HEK293 (cell line): Measurements from ENCODE around the gene AP1G2.
A peak's percentile ranks its signal among the peaks of the same experiment; 100 is the strongest.

ENCODE experiments used
- GLIS1 ChIP-seq: fragments of 450-650 bp; formaldehyde crosslinking; IDR thresholded peaks from 2 replicates; pipeline ENCODE4 v1.5.1; 2016; ENCODE audit warnings: missing biosample characterization, missing genetic modification characterization
- GLIS2 ChIP-seq: fragments of 450-650 bp; formaldehyde crosslinking; IDR thresholded peaks from 2 replicates; pipeline ENCODE4 v1.5.1; 2016; ENCODE audit warnings: missing biosample characterization, missing genetic modification characterization
- KLF1 ChIP-seq: fragments of 450-650 bp; formaldehyde crosslinking; IDR thresholded peaks from 2 replicates; pipeline ENCODE4 v1.5.1; 2016; ENCODE audit warnings: missing biosample characterization, missing genetic modification characterization
- KLF10 ChIP-seq: fragments of 450-650 bp; IDR thresholded peaks from 2 replicates; pipeline ENCODE4 v1.5.1; 2018; ENCODE audit warnings: missing biosample characterization, mild to moderate bottlenecking, missing genetic modification characterization
- PRDM10 ChIP-seq: fragments of 450-650 bp; formaldehyde crosslinking; IDR thresholded peaks from 2 replicates; pipeline ENCODE4 v1.5.1; 2016; ENCODE audit warnings: missing biosample characterization, missing genetic modification characterization
- RBAK ChIP-seq: fragments of 450-650 bp; formaldehyde crosslinking; IDR thresholded peaks from 2 replicates; pipeline ENCODE4 v1.5.1; 2016; ENCODE audit warnings: missing biosample characterization, missing genetic modification characterization
- YY2 ChIP-seq: fragments of 450-650 bp; formaldehyde crosslinking; IDR thresholded peaks from 2 replicates; pipeline ENCODE4 v1.5.1; 2016; ENCODE audit warnings: missing biosample characterization, missing genetic modification characterization
- ZBTB11 ChIP-seq: fragments of 450-650 bp; formaldehyde crosslinking; conservative IDR thresholded peaks from 2 replicates; pipeline ENCODE4 v1.5.1; 2016; ENCODE audit warnings: low read depth, missing biosample characterization, missing genetic modification characterization
- ZBTB48 ChIP-seq: fragments of 450-650 bp; formaldehyde crosslinking; IDR thresholded peaks from 2 replicates; pipeline ENCODE4 v1.5.1; 2016; ENCODE audit warnings: missing biosample characterization, missing genetic modification characterization
- ZFP69B ChIP-seq: fragments of 450-650 bp; formaldehyde crosslinking; IDR thresholded peaks from 2 replicates; pipeline ENCODE4 v1.5.1; 2016; ENCODE audit warnings: missing biosample characterization, missing genetic modification characterization
- ZNF280C ChIP-seq: fragments of 450-650 bp; formaldehyde crosslinking; IDR thresholded peaks from 2 replicates; pipeline ENCODE4 v1.5.1; 2016; ENCODE audit warnings: missing biosample characterization, missing genetic modification characterization
- ZNF311 ChIP-seq: fragments of 450-650 bp; formaldehyde crosslinking; IDR thresholded peaks from 2 replicates; pipeline ENCODE4 v1.5.1; 2017; ENCODE audit warnings: missing biosample characterization, missing genetic modification characterization, borderline replicate concordance
- ZNF391 ChIP-seq: fragments of 450-650 bp; formaldehyde crosslinking; IDR thresholded peaks from 2 replicates; pipeline ENCODE4 v1.5.1; 2016; ENCODE audit warnings: low read depth, missing biosample characterization, missing genetic modification characterization, borderline replicate concordance
- ZNF433 ChIP-seq: fragments of 450-650 bp; formaldehyde crosslinking; IDR thresholded peaks from 2 replicates; pipeline ENCODE4 v1.5.1; 2016; ENCODE audit warnings: missing biosample characterization, missing genetic modification characterization, low read depth
- ZNF518A ChIP-seq: fragments of 450-650 bp; formaldehyde crosslinking; conservative IDR thresholded peaks from 2 replicates; pipeline ENCODE4 v1.5.1; 2016; ENCODE audit warnings: low read depth, missing biosample characterization, missing genetic modification characterization
- ZNF521 ChIP-seq: fragments of 450-650 bp; formaldehyde crosslinking; IDR thresholded peaks from 2 replicates; pipeline ENCODE4 v1.5.1; 2017; ENCODE audit warnings: missing biosample characterization, mild to moderate bottlenecking, missing genetic modification characterization
- ZNF544 ChIP-seq: fragments of 450-650 bp; formaldehyde crosslinking; IDR thresholded peaks from 2 replicates; pipeline ENCODE4 v1.5.0; 2017; ENCODE audit warnings: missing biosample characterization, missing genetic modification characterization
- ZNF548 ChIP-seq: fragments of 450-650 bp; formaldehyde crosslinking; IDR thresholded peaks from 2 replicates; pipeline ENCODE4 v1.5.1; 2016; ENCODE audit warnings: missing biosample characterization, missing genetic modification characterization
- ZNF610 ChIP-seq: fragments of 450-650 bp; formaldehyde crosslinking; IDR thresholded peaks from 2 replicates; pipeline ENCODE4 v1.5.1; 2016; ENCODE audit warnings: missing biosample characterization, missing genetic modification characterization, borderline replicate concordance
- ZNF626 ChIP-seq: fragments of 450-650 bp; sonication (Bioruptor Pico); formaldehyde crosslinking; IDR thresholded peaks from 2 replicates; pipeline ENCODE4 v1.5.1; 2018; ENCODE audit warnings: missing biosample characterization, missing genetic modification characterization, inconsistent platforms
- ZNF677 ChIP-seq: fragments of 450-650 bp; IDR thresholded peaks from 2 replicates; pipeline ENCODE4 v1.5.0; 2018; ENCODE audit warnings: missing biosample characterization, mild to moderate bottlenecking, missing genetic modification characterization, moderate library complexity
- ZNF692 ChIP-seq: fragments of 450-650 bp; formaldehyde crosslinking; IDR thresholded peaks from 2 replicates; pipeline ENCODE4 v1.5.1; 2016; ENCODE audit warnings: missing biosample characterization, missing genetic modification characterization
- ZSCAN23 ChIP-seq: fragments of 450-650 bp; formaldehyde crosslinking; IDR thresholded peaks from 2 replicates; pipeline ENCODE4 v1.5.1; 2016; ENCODE audit warnings: missing biosample characterization, missing genetic modification characterization

Gene AP1G2

GRCh38 chr14:23555882-23556699, 11.5 kb downstream of the AP1G2 start, which contains the start of gene THTPA (continued):
- TF ChIP-seq ZNF518A (tag by site-specific recombination) (0 out of 2 replicates have a peak, but pooled peaks have one; percentile 36), GLIS1 (tag by site-specific recombination) (peak; percentile 63), ZNF280C (no peak), YY2 (tag by site-specific recombination) (peak; percentile 86), ZFP69B (tag by site-specific recombination) (peak; percentile 96), GLIS2 (tag by site-specific recombination) (peak; percentile 82), KLF1 (tag by site-specific recombination) (peak; percentile 40; the same call in 1 of the 2 replicates), RBAK (no peak), ZNF610 (peak; percentile 67), ZNF692 (peak; percentile 95), ZSCAN23 (tag by site-specific recombination) (0 out of 2 replicates have a peak, but pooled peaks have one; percentile 66), ZNF521 (tag by site-specific recombination) (no peak), ZNF677 (no peak), ZNF433 (tag by site-specific recombination) (no peak), PRDM10 (peak; percentile 52), KLF10 (tag by site-specific recombination) (0 out of 2 replicates have a peak, but pooled peaks have one; percentile 22), ZNF548 (tag by site-specific recombination) (no peak), ZNF391 (tag by site-specific recombination) (no peak), ZNF544 (tag by site-specific recombination) (no peak), ZBTB48 (tag by site-specific recombination) (peak; percentile 74; the same call in 1 of the 2 replicates), ZNF311 (tag by site-specific recombination) (no peak), ZBTB11 (tag by site-specific recombination) (peak; percentile 87), ZNF626 (tag by site-specific recombination) (no peak)
